ENCODE measurements around the gene FAM76A.
"Not testable (repeated sequence)": the region's sequence is repeated elsewhere in the genome, so short reads cannot be mapped to it uniquely, and the experiment has no call there.

FAM76A gene

GRCh38 chr1:27774654-27775053 is 48.9 kb downstream of the FAM76A start:
- TF ChIP-seq PATZ1 (CRISPR knock-in tag; IDR thresholded peaks at IDR 0.05; ENCODE audit: borderline replicate concordance): no peak
- no peak for TF ChIP-seq ISL1 (CRISPR knock-in tag; IDR thresholded peaks at IDR 0.05)
- no peak for TF ChIP-seq TSHZ2 (CRISPR knock-in tag; IDR thresholded peaks at IDR 0.05)
- no peak for TF ChIP-seq ARNTL (CRISPR knock-in tag; IDR thresholded peaks at IDR 0.05; ENCODE audit: borderline replicate concordance, low read depth)
- TF ChIP-seq TCF4 (CRISPR knock-in tag; IDR thresholded peaks at IDR 0.05; ENCODE audit: borderline replicate concordance): no peak

GRCh38 chr1:27775336-27775735 is 49.6 kb downstream of the FAM76A start:
- not testable (repeated sequence) for ATAC-seq

More at GRCh38 chr1:27774654-27775053, 48.9 kb downstream of the FAM76A start:
- ATAC-seq: no peak

DNA sequence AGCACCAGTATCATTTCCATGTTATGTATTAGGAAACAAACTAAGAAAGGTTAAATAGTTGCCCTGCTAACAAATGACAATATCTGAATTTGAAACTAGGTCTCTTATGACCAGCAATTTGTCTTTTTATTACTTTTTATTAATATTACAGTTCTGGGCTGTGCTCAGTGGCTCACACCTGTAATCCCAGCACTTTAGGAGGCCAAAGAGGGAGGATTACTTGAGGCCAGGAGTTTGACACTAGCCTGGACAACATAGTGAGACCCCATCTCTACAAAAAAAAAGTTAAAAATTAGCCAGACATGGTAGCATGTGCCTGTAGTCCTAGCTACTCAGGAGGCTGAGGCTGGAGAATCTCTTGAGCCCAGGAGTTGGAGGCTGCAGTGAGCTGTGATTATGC is 50.5 kb downstream of the FAM76A start:
- ATAC-seq: not testable (repeated sequence)

GRCh38 chr1:27778056-27778455 is 52.3 kb downstream of the FAM76A start:
- TF ChIP-seq CSDC2 (CRISPR knock-in tag; IDR thresholded peaks at IDR 0.05): no peak
- no peak for ATAC-seq

DNA sequence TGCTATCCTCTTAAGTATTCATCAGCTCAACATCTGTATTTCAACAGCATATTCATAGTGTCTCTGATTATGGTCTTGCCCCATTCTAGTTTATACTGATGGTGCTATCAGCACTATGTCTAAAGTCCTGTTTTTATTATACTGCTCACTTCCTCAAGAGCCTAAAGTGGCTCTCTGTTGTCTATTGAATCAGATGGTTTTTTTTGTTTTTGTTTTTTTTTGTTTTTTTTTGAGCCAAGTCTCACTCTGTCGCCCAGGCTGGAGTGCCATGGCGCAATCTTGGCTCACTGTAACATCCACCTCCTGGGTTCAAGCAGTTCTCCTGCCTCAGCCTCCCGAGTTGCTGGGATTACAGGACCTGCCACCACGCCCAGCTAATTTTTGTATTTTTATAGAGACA is 53.4 kb downstream of the FAM76A start:
- ATAC-seq: no peak
- no peak for TF ChIP-seq CSRNP3 (CRISPR knock-in tag; IDR thresholded peaks at IDR 0.05)
- TF ChIP-seq OSR1 (CRISPR knock-in tag; IDR thresholded peaks at IDR 0.05): no peak
- TF ChIP-seq TSHZ2 (CRISPR knock-in tag; IDR thresholded peaks at IDR 0.05): no peak
- no peak for TF ChIP-seq TCF4 (CRISPR knock-in tag; IDR thresholded peaks at IDR 0.05; ENCODE audit: borderline replicate concordance)
- no peak for TF ChIP-seq ZNF8 (CRISPR knock-in tag; IDR thresholded peaks at IDR 0.05)
- no peak for TF ChIP-seq TOX (CRISPR knock-in tag; IDR thresholded peaks at IDR 0.05; ENCODE audit: borderline replicate concordance)
- TF ChIP-seq, protein P1, sequence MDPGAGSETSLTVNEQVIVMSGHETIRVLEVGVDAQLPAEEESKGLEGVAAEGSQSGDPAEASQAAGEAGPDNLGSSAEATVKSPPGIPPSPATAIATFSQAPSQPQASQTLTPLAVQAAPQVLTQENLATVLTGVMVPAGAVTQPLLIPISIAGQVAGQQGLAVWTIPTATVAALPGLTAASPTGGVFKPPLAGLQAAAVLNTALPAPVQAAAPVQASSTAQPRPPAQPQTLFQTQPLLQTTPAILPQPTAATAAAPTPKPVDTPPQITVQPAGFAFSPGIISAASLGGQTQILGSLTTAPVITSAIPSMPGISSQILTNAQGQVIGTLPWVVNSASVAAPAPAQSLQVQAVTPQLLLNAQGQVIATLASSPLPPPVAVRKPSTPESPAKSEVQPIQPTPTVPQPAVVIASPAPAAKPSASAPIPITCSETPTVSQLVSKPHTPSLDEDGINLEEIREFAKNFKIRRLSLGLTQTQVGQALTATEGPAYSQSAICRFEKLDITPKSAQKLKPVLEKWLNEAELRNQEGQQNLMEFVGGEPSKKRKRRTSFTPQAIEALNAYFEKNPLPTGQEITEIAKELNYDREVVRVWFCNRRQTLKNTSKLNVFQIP (CRISPR knock-in tag; IDR thresholded peaks at IDR 0.05; ENCODE audit: borderline replicate concordance, low read depth): no peak
- no peak for TF ChIP-seq ZNF565 (CRISPR knock-in tag; conservative IDR thresholded peaks at IDR 0.05; ENCODE audit: low read depth)
- TF ChIP-seq ZFP3 (CRISPR knock-in tag; IDR thresholded peaks at IDR 0.05): no peak
- TF ChIP-seq RARB (CRISPR knock-in tag; IDR thresholded peaks at IDR 0.05): no peak
- TF ChIP-seq ZNF70 (CRISPR knock-in tag; IDR thresholded peaks at IDR 0.05): no peak
- no peak for TF ChIP-seq PPARA (CRISPR knock-in tag; IDR thresholded peaks at IDR 0.05; ENCODE audit: borderline replicate concordance)
- no peak for TF ChIP-seq ZC3H10 (CRISPR knock-in tag; IDR thresholded peaks at IDR 0.05)
